ENCODE results near the gene TMEM212. TPM values are rescaled to one million over a fixed set of nuclear protein-coding genes. Genes with fewer than 3 reads are reported as not detected.

TMEM212 gene
- total and polyA plus RNA-seq, 9 of the 15 experiments (the other 6 are each of a cell fraction or from before 2014, with no cell fraction given): not detected

- TF ChIP-seq HEY1 (CRISPR knock-in tag; IDR thresholded peaks at IDR 0.05; ENCODE audit: borderline replicate concordance): no peak
- TF ChIP-seq, protein P1, sequence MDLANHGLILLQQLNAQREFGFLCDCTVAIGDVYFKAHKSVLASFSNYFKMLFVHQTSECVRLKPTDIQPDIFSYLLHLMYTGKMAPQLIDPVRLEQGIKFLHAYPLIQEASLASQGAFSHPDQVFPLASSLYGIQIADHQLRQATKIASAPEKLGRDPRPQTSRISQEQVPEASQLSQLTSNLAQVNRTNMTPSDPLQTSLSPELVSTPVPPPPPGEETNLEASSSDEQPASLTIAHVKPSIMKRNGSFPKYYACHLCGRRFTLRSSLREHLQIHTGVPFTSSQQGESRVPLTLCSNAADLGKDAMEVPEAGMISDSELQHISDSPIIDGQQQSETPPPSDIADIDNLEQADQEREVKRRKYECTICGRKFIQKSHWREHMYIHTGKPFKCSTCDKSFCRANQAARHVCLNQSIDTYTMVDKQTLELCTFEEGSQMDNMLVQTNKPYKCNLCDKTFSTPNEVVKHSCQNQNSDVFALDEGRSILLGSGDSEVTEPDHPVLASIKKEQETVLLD (IDR thresholded peaks at IDR 0.05): no peak
- TF ChIP-seq ZNF79 (CRISPR knock-in tag; IDR thresholded peaks at IDR 0.05; ENCODE audit: low read depth): no peak
- no peak for TF ChIP-seq DACH1 (IDR thresholded peaks at IDR 0.05; ENCODE audit: partially characterized antibody)
- 0 out of 2 replicates have a peak, but pooled peaks have one; percentile 27 for TF ChIP-seq SMAD4 (CRISPR knock-in tag; conservative IDR thresholded peaks at IDR 0.05)
- no peak for TF ChIP-seq HDAC6 (IDR thresholded peaks at IDR 0.05; ENCODE audit: low read depth, low read length)
- TF ChIP-seq RNF2 (IDR thresholded peaks at IDR 0.05): no peak; the same call in 1 of the 2 replicates
- peak; percentile 33; the same call in 1 of the 2 replicates for TF ChIP-seq ATF7 (IDR thresholded peaks at IDR 0.05)
- TF ChIP-seq NFRKB (IDR thresholded peaks at IDR 0.05; ENCODE audit: low read depth): peak; percentile 50; the same call in 1 of the 2 replicates
- TF ChIP-seq RBM25 (IDR thresholded peaks at IDR 0.05; ENCODE audit: low read depth, low read length, severe bottlenecking): no peak
- no peak for TF ChIP-seq ZNF551 (CRISPR knock-in tag; IDR thresholded peaks at IDR 0.05)
- TF ChIP-seq ELF1 (tag; IDR thresholded peaks at IDR 0.05): no peak
- TF ChIP-seq BCOR (IDR thresholded peaks at IDR 0.05): no peak
- no peak for TF ChIP-seq MLX (CRISPR knock-in tag; conservative IDR thresholded peaks at IDR 0.05)
- TF ChIP-seq HIVEP1 (CRISPR knock-in tag; IDR thresholded peaks at IDR 0.05): no peak
- no peak for TF ChIP-seq NCOA4 (IDR thresholded peaks at IDR 0.05; ENCODE audit: partially characterized antibody)
- no peak for TF ChIP-seq RBBP5 (IDR thresholded peaks at IDR 0.05; ENCODE audit: borderline replicate concordance, insufficient read depth, low read length, poor library complexity, severe bottlenecking)
- no peak for TF ChIP-seq ARID3B (CRISPR knock-in tag; IDR thresholded peaks at IDR 0.05; ENCODE audit: borderline replicate concordance)
- TF ChIP-seq ZNF121 (CRISPR knock-in tag; conservative IDR thresholded peaks at IDR 0.05): no peak
- TF ChIP-seq TEAD2 (tag; IDR thresholded peaks at IDR 0.05): no peak
- no peak for TF ChIP-seq HNRNPLL (IDR thresholded peaks at IDR 0.05; ENCODE audit: low read depth, low read length, poor library complexity, severe bottlenecking)
- TF ChIP-seq, protein P2, sequence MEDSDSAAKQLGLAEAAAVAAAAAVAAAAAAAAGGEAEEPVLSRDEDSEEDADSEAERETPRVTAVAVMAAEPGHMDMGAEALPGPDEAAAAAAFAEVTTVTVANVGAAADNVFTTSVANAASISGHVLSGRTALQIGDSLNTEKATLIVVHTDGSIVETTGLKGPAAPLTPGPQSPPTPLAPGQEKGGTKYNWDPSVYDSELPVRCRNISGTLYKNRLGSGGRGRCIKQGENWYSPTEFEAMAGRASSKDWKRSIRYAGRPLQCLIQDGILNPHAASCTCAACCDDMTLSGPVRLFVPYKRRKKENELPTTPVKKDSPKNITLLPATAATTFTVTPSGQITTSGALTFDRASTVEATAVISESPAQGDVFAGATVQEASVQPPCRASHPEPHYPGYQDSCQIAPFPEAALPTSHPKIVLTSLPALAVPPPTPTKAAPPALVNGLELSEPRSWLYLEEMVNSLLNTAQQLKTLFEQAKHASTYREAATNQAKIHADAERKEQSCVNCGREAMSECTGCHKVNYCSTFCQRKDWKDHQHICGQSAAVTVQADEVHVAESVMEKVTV (CRISPR knock-in tag; IDR thresholded peaks at IDR 0.05): no peak
- TF ChIP-seq PREB (CRISPR knock-in tag; IDR thresholded peaks at IDR 0.05): no peak
- no peak for TF ChIP-seq EZH2 (IDR thresholded peaks at IDR 0.05; ENCODE audit: borderline replicate concordance, low read depth, low read length)
Measured at GRCh38 chr3:171809611-171809860, 33.6 kb upstream of the TMEM212 start (continued).
